SK-N-SH (cell line): ENCODE data around the gene RIMS3. TPM values are rescaled to one million over a fixed set of nuclear protein-coding genes. Genes with fewer than 3 reads are reported as not detected.

ENCODE experiments used
- CTCF ChIA-PET: fragments of 300-600, 350-600 bp; formaldehyde crosslinking; extraction: SDS; loops from one replicate; lab custom pipeline; 2021; lab: Yijun Ruan, JAX
- POLR2A ChIA-PET: fragments of 350-600 bp; sonication (Branson Sonifier 250); formaldehyde crosslinking; extraction: SDS; loops from one replicate; lab custom pipeline; 2020; ENCODE audit warnings: antibody characterized with exemption, inconsistent platforms; lab: Yijun Ruan, JAX
- DNase-seq: peaks from one replicate; pipeline ENCODE4 v3.0.0; 2012
- H2AFZ ChIP-seq: fragments of 200-600 bp; sonication (generic); 2 replicates; pipeline ENCODE4 v1.8.1; 2016; ENCODE audit warnings: antibody characterized with exemption, mild to moderate bottlenecking, low read depth
- H3F3A ChIP-seq: fragments of 200-600 bp; sonication (generic); replicated peaks from 2 replicates; pipeline ENCODE3; 2016; ENCODE audit warnings: antibody characterized with exemption, mild to moderate bottlenecking; ENCODE audit not compliant: insufficient read depth
- H3K27ac ChIP-seq, 2 experiments: fragments of 200-500 bp in 1 of 2; fragments of 200-600 bp in 1 of 2; sonication (Bioruptor generic) in 1 of 2; sonication (generic), shearing (Covaris generic) in 1 of 2; 2 replicates each; pipeline versions ENCODE4 v1.5.1 to v1.6.1; 2014 to 2016; ENCODE audit warnings: low read depth in 2 of 2, inconsistent platforms in 1 of 2, low read length in 1 of 2, mild to moderate bottlenecking in 1 of 2, mixed read lengths in 1 of 2
- H3K27me3 ChIP-seq: fragments of 200-600 bp; sonication (generic), shearing (Covaris generic); 2 replicates; pipeline ENCODE4 v1.6.1; 2016; ENCODE audit warnings: mixed run types; ENCODE audit not compliant: insufficient read depth
- H3K36me3 ChIP-seq, 2 experiments: fragments of 200-500 bp in 1 of 2; fragments of 200-600 bp in 1 of 2; sonication (Bioruptor generic) in 1 of 2; sonication (generic) in 1 of 2; replicated peaks in 1 of 2; 2 replicates each; pipeline versions ENCODE3 to v1.5.1; 2014 to 2016; ENCODE audit warnings: low read length in 1 of 2, mild to moderate bottlenecking in 1 of 2; ENCODE audit not compliant: insufficient read depth in 2 of 2, control insufficient read depth in 1 of 2
- H3K4me1 ChIP-seq, 2 experiments: fragments of 200-500 bp in 1 of 2; fragments of 200-600 bp in 1 of 2; sonication (Bioruptor generic) in 1 of 2; sonication (generic), shearing (Covaris generic) in 1 of 2; 2 replicates each; pipeline versions ENCODE4 v1.5.1 to v1.6.1; 2014 to 2016; ENCODE audit warnings: low read depth in 1 of 2, low read length in 1 of 2, mixed run types in 1 of 2; ENCODE audit not compliant: insufficient read depth in 2 of 2, control insufficient read depth in 1 of 2
- H3K4me2 ChIP-seq: fragments of 200-600 bp; sonication (generic), shearing (Covaris generic); 2 replicates; pipeline ENCODE4 v1.6.1; 2017; ENCODE audit warnings: mixed run types
- H3K4me3 ChIP-seq, 2 experiments: fragments of 200-500 bp in 1 of 2; fragments of 200-600 bp in 1 of 2; sonication (Bioruptor generic) in 1 of 2; sonication (generic), shearing (Covaris generic) in 1 of 2; 2 replicates each; pipeline versions ENCODE4 v1.5.1 to v1.8.1; 2014 to 2016; ENCODE audit warnings: low read depth in 2 of 2, inconsistent platforms in 1 of 2, low read length in 1 of 2, mild to moderate bottlenecking in 1 of 2, mixed read lengths in 1 of 2, moderate library complexity in 1 of 2
- H3K79me2 ChIP-seq: fragments of 200-600 bp; sonication (generic); 2 replicates; pipeline ENCODE4 v1.8.1; 2017; ENCODE audit warnings: mild to moderate bottlenecking; ENCODE audit not compliant: insufficient read depth
- H3K9ac ChIP-seq: fragments of 200-600 bp; sonication (generic); 2 replicates; pipeline ENCODE4 v1.6.1; 2017; ENCODE audit warnings: mixed run types
- H3K9me2 ChIP-seq: fragments of 200-600 bp; sonication (generic); 2 replicates; pipeline ENCODE4 v1.6.1; 2017; ENCODE audit warnings: mixed run types
- H3K9me3 ChIP-seq: fragments of 200-600 bp; sonication (generic); 2 replicates; pipeline ENCODE4 v1.6.1; 2017; ENCODE audit warnings: mixed run types, mild to moderate bottlenecking, moderate library complexity
- H4K20me1 ChIP-seq: fragments of 200-600 bp; sonication (generic); 2 replicates; pipeline ENCODE4 v1.6.1; 2017; ENCODE audit warnings: mild to moderate bottlenecking, mixed run types; ENCODE audit not compliant: insufficient read depth
- ELF1 ChIP-seq: IDR thresholded peaks from 2 replicates; pipeline ENCODE4 v1.4.0; 2012
- EP300 ChIP-seq, 2 experiments: IDR thresholded peaks; 2 replicates each; pipeline versions ENCODE4 v1.4.0 to v1.6.1; 2012; ENCODE audit warnings: borderline replicate concordance in 1 of 2, low read depth in 1 of 2, low read length in 1 of 2
- EZH2phosphoT487 ChIP-seq: fragments of 200-600 bp; sonication (generic); IDR thresholded peaks from 2 replicates; pipeline ENCODE4 v1.6.1; 2017; ENCODE audit warnings: low read depth, mixed run types, mild to moderate bottlenecking, antibody characterized with exemption, moderate library complexity, borderline replicate concordance
- FOSL2 ChIP-seq: IDR thresholded peaks from 2 replicates; pipeline ENCODE4 v1.4.0; 2012; ENCODE audit warnings: low read depth, mild to moderate bottlenecking, moderate library complexity, borderline replicate concordance
- FOXJ3 ChIP-seq: sonication (generic); formaldehyde crosslinking; IDR thresholded peaks from 2 replicates; pipeline ENCODE4 v1.5.1; 2020; ENCODE audit warnings: mild to moderate bottlenecking, missing genetic modification reagents
- FOXM1 ChIP-seq: IDR thresholded peaks from 2 replicates; pipeline ENCODE4 v1.4.0; 2012; ENCODE audit warnings: low read depth, mild to moderate bottlenecking
- GATA2 ChIP-seq: sonication (generic); formaldehyde crosslinking; IDR thresholded peaks from 2 replicates; pipeline ENCODE4 v1.5.0; 2020; ENCODE audit warnings: mild to moderate bottlenecking, missing genetic modification reagents
- JUND ChIP-seq: IDR thresholded peaks from 2 replicates; pipeline ENCODE4 v1.4.0; 2012
- MAX ChIP-seq: IDR thresholded peaks from 2 replicates; pipeline ENCODE4 v1.4.0; 2012; ENCODE audit warnings: low read depth
- MXI1 ChIP-seq: IDR thresholded peaks from 2 replicates; pipeline ENCODE4 v1.6.1; 2012; ENCODE audit warnings: mild to moderate bottlenecking, low read depth, low read length, improper control_type of control experiment
- RAD21 ChIP-seq: IDR thresholded peaks from 2 replicates; pipeline ENCODE4 v1.6.1; 2012; ENCODE audit warnings: mild to moderate bottlenecking, low read length
- RCOR1 ChIP-seq: fragments of 150-350 bp; IDR thresholded peaks from 2 replicates; pipeline ENCODE4 v1.6.1; 2017; ENCODE audit warnings: antibody characterized with exemption, low read length
- REST ChIP-seq: IDR thresholded peaks from 2 replicates; pipeline ENCODE4 v1.6.1; 2012; ENCODE audit warnings: mild to moderate bottlenecking, low read depth, low read length, moderate library complexity
- RFX5 ChIP-seq: IDR thresholded peaks from 2 replicates; pipeline ENCODE4 v1.6.1; 2012; ENCODE audit warnings: mild to moderate bottlenecking, improper control_type of control experiment, low read length
- TAF1 ChIP-seq: IDR thresholded peaks from 2 replicates; pipeline ENCODE4 v1.6.1; 2012; ENCODE audit warnings: low read depth, mild to moderate bottlenecking, low read length, moderate library complexity, borderline replicate concordance
- TCF12 ChIP-seq: IDR thresholded peaks from 2 replicates; pipeline ENCODE4 v1.4.0; 2012
- USF1 ChIP-seq: IDR thresholded peaks from 2 replicates; pipeline ENCODE4 v1.4.0; 2012; ENCODE audit warnings: low read depth, borderline replicate concordance
- USF2 ChIP-seq: fragments of 150-350 bp; IDR thresholded peaks from 2 replicates; pipeline ENCODE4 v1.6.1; 2017; ENCODE audit warnings: antibody characterized with exemption, low read length, low read depth, borderline replicate concordance
- WGBS: methylation state at CpG from one replicate; pipeline ENCODE4 v1.1.6; 2017; ENCODE audit warnings: low lambda C conversion rate; 5-methylcytosine and 5-hydroxymethylcytosine counted together
- polyA plus RNA-seq, 3 experiments: library from polyadenylated mRNA; depleted of rRNA; stranded (reverse); fragments of >200 nt; gene quantifications; 2 replicates each; pipeline ENCODE4 v1.2.3, GENCODE V29; 2012

The RIMS3 gene
- polyA plus RNA-seq, 1 of the 3 experiments (the other 2 are of a cell fraction), result 1.9 TPM

- no peaks in the 10 kb centered on the region for H4K20me1 ChIP-seq
- WGBS, result 23% methylated on average over 6 of the region's 6 CpGs
- H3K4me3 ChIP-seq, result no peak overlapping the region
- H2AFZ ChIP-seq, result no peak overlapping the region
- DNase-seq, result no peak
- H3K9me2 ChIP-seq, result no peaks in the 10 kb centered on the region
- no peaks in the 10 kb centered on the region for H3K27me3 ChIP-seq
- no peaks in the 10 kb centered on the region for H3K79me2 ChIP-seq
- no peaks in the 10 kb centered on the region for H3F3A ChIP-seq
- H3K27ac ChIP-seq, result no peak overlapping the region; a peak in 1 of 4 replicates
- H3K4me1 ChIP-seq, result peaks cover 0 to 4% of the 10 kb centered on the region in 2 experiments; a peak in 1 of 4 replicates
- no peaks in the 10 kb centered on the region for H3K36me3 ChIP-seq
- no peaks in the 10 kb centered on the region for H3K9me3 ChIP-seq
- ChIA-PET CTCF (interaction anchor here (2.2 kb wide), 1 partner anchor 228 kb away, joined by 7 read pairs; no protein-coding TSS in a partner anchor), POLR2A (no interaction called here)
- TF ChIP-seq FOSL2, result no peak
- TF ChIP-seq FOXM1, result no peak
- no peak for TF ChIP-seq RAD21
- no peak for TF ChIP-seq MAX
- no peak for TF ChIP-seq EZH2phosphoT487
- TF ChIP-seq GATA2, result no peak
- no peak for TF ChIP-seq RCOR1
- TF ChIP-seq TAF1, result no peak
- TF ChIP-seq RFX5, result no peak
- TF ChIP-seq USF2, result no peak
- TF ChIP-seq ELF1, result no peak
- no peak for TF ChIP-seq USF1
- no peak for TF ChIP-seq MXI1
- TF ChIP-seq EP300 (IDR thresholded peaks at IDR 0.05; ENCODE audit: borderline replicate concordance in 1 of 2, low read depth in 1 of 2, low read length in 1 of 2), result no peak
- no peak for TF ChIP-seq TCF12
- no peak for TF ChIP-seq FOXJ3 (CRISPR knock-in tag)
- no peak for TF ChIP-seq JUND
- no peak for TF ChIP-seq REST
- H3K9ac ChIP-seq, result no peak overlapping the region
- no peak overlapping the region for H3K4me2 ChIP-seq
These were observed 43.5 kb downstream of the RIMS3 start for GRCh38 chr1:40621821-40622450.
